Thyroid gland (tissue), 4 donors: ENCODE data around the gene NYAP2. TPM values are rescaled to one million over a fixed set of nuclear protein-coding genes. Genes with fewer than 3 reads are reported as not detected.

Experiments used
- DNase-seq, 2 donors: peaks; one replicate each; pipeline ENCODE4 v3.0.0-alpha.2; 2019
- H3K27ac ChIP-seq, 3 donors: fragments of 200-600 bp; sonication (generic); 1 replicate in 2 of 3; 2 replicates in 1 of 3; pipeline ENCODE4 v1.5.1; 2016 to 2019; ENCODE audit warnings: mild to moderate bottlenecking in 1 of 3, moderate library complexity in 1 of 3
- H3K27me3 ChIP-seq: fragments of 200-600 bp; sonication (generic); one replicate; pipeline ENCODE4 v1.5.1; 2019
- H3K36me3 ChIP-seq, 2 donors: fragments of 200-600 bp; sonication (generic); one replicate each; pipeline ENCODE4 v1.5.1; 2016 to 2019
- H3K4me1 ChIP-seq, 2 donors: fragments of 200-600 bp; sonication (generic); one replicate each; pipeline ENCODE4 v1.5.1; 2017 to 2019
- H3K4me3 ChIP-seq, 3 donors: fragments of 200-600 bp; sonication (generic); replicated peaks in 1 of 3; 1 replicate in 2 of 3; 2 replicates in 1 of 3; pipeline ENCODE4 v1.5.1; 2016; ENCODE audit warnings: mild to moderate bottlenecking in 1 of 3
- H3K9me3 ChIP-seq: fragments of 200-600 bp; sonication (generic); one replicate; pipeline ENCODE4 v1.5.1; 2017
- CTCF ChIP-seq, 6 experiments: fragments of 200-600 bp in 3 of 6; fragments of 450-650 bp in 3 of 6; sonication (generic) in 3 of 6; IDR thresholded peaks; one replicate each; pipeline ENCODE4 v1.5.1; 2016 to 2019; ENCODE audit warnings: antibody characterized with exemption in 6 of 6, mild to moderate bottlenecking in 2 of 6, inconsistent platforms in 1 of 6, moderate library complexity in 1 of 6
- POLR2A ChIP-seq, 2 donors: fragments of 450-650 bp; IDR thresholded peaks; one replicate each; pipeline ENCODE4 v1.6.1; 2017; ENCODE audit warnings: antibody characterized with exemption in 2 of 2, mild to moderate bottlenecking in 2 of 2, moderate library complexity in 1 of 2
- WGBS, 2 donors: methylation state at CpG; one replicate each; pipeline ENCODE4 v1.1.5; 2017; 5-methylcytosine and 5-hydroxymethylcytosine counted together
- intact Hi-C: fragments of 100-400 bp; cut with DNase I; formaldehyde crosslinking; loops from one replicate; pipeline ENCODE4 v1.15.1; 2023
- total RNA-seq, 4 donors: library from RNA; depleted of rRNA; stranded (reverse); fragments of >200 nt; gene quantifications; one replicate each; pipeline ENCODE4 v1.2.3, GENCODE V29; 2016

Gene NYAP2
- total RNA-seq, 4 donors from 2014 or later, result not detected

GRCh38 chr2:225495706-225496105 is 96.2 kb downstream of the NYAP2 start:
- WGBS, 2 donors, result 90 to 95% methylated on average over 4 of the region's 4 CpGs
- Histone ChIP-seq H3K36me3 (no peaks in the 10 kb centered on the region), H3K27me3 (no peaks in the 10 kb centered on the region), H3K9me3 (no peaks in the 10 kb centered on the region), H3K27ac (no peak overlapping the region), H3K4me1 (no peaks in the 10 kb centered on the region), H3K4me3 (no peak overlapping the region)
- TF ChIP-seq CTCF (IDR thresholded peaks at IDR 0.05) (no peak), POLR2A (IDR thresholded peaks at IDR 0.05) (no peak)
- no peak for DNase-seq
- intact Hi-C loops, result no loop called here

- no peaks in the 10 kb centered on the region for H3K36me3 ChIP-seq
- WGBS, 2 donors, result 61 to 69% methylated on average over 1 of the region's 1 CpG
- TF ChIP-seq POLR2A (IDR thresholded peaks at IDR 0.05) (no peak), CTCF (IDR thresholded peaks at IDR 0.05) (no peak)
- no peaks in the 10 kb centered on the region for H3K4me1 ChIP-seq
- no peak overlapping the region for H3K4me3 ChIP-seq
- H3K27me3 ChIP-seq, result no peaks in the 10 kb centered on the region
- intact Hi-C loops, result no loop called here
- DNase-seq, result no peak
- H3K27ac ChIP-seq, result no peak overlapping the region
- H3K9me3 ChIP-seq, result no peaks in the 10 kb centered on the region
These were observed 97.1 kb downstream of the NYAP2 start for GRCh38 chr2:225496568-225496967.

GRCh38 chr2:225497166-225497565 is 97.7 kb downstream of the NYAP2 start:
- H3K4me1 ChIP-seq, result no peaks in the 10 kb centered on the region
- intact Hi-C loops, result no loop called here
- no peak overlapping the region for H3K27ac ChIP-seq
- H3K4me3 ChIP-seq, result no peak overlapping the region
- DNase-seq, result no peak
- no peaks in the 10 kb centered on the region for H3K27me3 ChIP-seq
- no peaks in the 10 kb centered on the region for H3K36me3 ChIP-seq
- WGBS, 2 donors, result 77 to 79% methylated on average over 3 of the region's 3 CpGs
- TF ChIP-seq POLR2A (IDR thresholded peaks at IDR 0.05) (no peak), CTCF (IDR thresholded peaks at IDR 0.05) (no peak)
- H3K9me3 ChIP-seq, result no peaks in the 10 kb centered on the region

GRCh38 chr2:225501022-225501421 is 101.5 kb downstream of the NYAP2 start:
- H3K36me3 ChIP-seq, result no peaks in the 10 kb centered on the region
- intact Hi-C loops, result no loop called here

GRCh38 chr2:225502971-225503370 is 103.5 kb downstream of the NYAP2 start:
- intact Hi-C loops, result no loop called here
- 69 to 77% methylated on average over 1 of the region's 1 CpG for WGBS, 2 donors
- H3K4me3 ChIP-seq, result no peak overlapping the region
- TF ChIP-seq CTCF (IDR thresholded peaks at IDR 0.05) (no peak), POLR2A (IDR thresholded peaks at IDR 0.05) (no peak)
- no peaks in the 10 kb centered on the region for H3K9me3 ChIP-seq
- H3K36me3 ChIP-seq, result no peaks in the 10 kb centered on the region
- H3K4me1 ChIP-seq, result no peaks in the 10 kb centered on the region
- DNase-seq, result no peak
- H3K27me3 ChIP-seq, result no peaks in the 10 kb centered on the region
- no peak overlapping the region for H3K27ac ChIP-seq

More at GRCh38 chr2:225501022-225501421, 101.5 kb downstream of the NYAP2 start:
- Histone ChIP-seq H3K4me3 (no peak overlapping the region), H3K27ac (no peak overlapping the region), H3K9me3 (no peaks in the 10 kb centered on the region), H3K27me3 (no peaks in the 10 kb centered on the region), H3K4me1 (no peaks in the 10 kb centered on the region)
- no peak for DNase-seq
- TF ChIP-seq CTCF (IDR thresholded peaks at IDR 0.05), result no peak
- TF ChIP-seq POLR2A (IDR thresholded peaks at IDR 0.05), result no peak
